K562 (cell line): ENCODE results near the gene MVK. TPM values are rescaled to one million over a fixed set of nuclear protein-coding genes. Genes with fewer than 3 reads are reported as not detected.

ENCODE experiments used
- ATAC-seq: fragments of 200-7000 bp; cut with Tn5 transposase; 3 replicates; pipeline ENCODE4 v1.9.1; 2020; ENCODE audit warnings: moderate library complexity
- BruUV-seq: library from RNA; stranded (reverse); fragments of 400-500 nt; replicated peaks from 2 replicates; lab custom pipeline; 2021; lab: Mats Ljungman, UMichigan
- CTCF ChIA-PET: fragments of 300-600 bp; formaldehyde crosslinking; extraction: SDS; loops from one replicate; lab custom pipeline; 2021; ENCODE audit warnings: low intra/inter-chr PET ratio; lab: Yijun Ruan, JAX
- POLR2A ChIA-PET: fragments of 300-600, 350-650 bp; sonication (Branson Sonifier 250); formaldehyde crosslinking; extraction: SDS; loops from one replicate; lab custom pipeline; 2021; ENCODE audit warnings: antibody characterized with exemption, inconsistent platforms; lab: Yijun Ruan, JAX
- DNase-seq, 4 experiments: peaks; one replicate each; pipeline versions ENCODE4 v3.0.0 to v3.0.0-alpha.2; 2011 to 2018; ENCODE audit warnings: low spot score in 3 of 4, mixed read lengths in 3 of 4; ENCODE audit errors: extremely low read depth in 1 of 4
- FAIRE-seq: peaks from 2 replicates; lab custom pipeline; 2011; peaks lifted over from hg19 to GRCh38; lab: Jason Lieb, UNC
- H2AFZ ChIP-seq: 2 replicates; pipeline ENCODE4 v1.6.0; 2011; ENCODE audit warnings: low read depth, low read length, control low read depth, inconsistent platforms
- H3K27ac ChIP-seq: fragments of 200-600 bp; 3 replicates; pipeline ENCODE4 v1.8.0; 2011; ENCODE audit warnings: low read depth, mild to moderate bottlenecking, control low read depth, inconsistent platforms, low read length, moderate library complexity, mixed read lengths; ENCODE audit errors: extremely low read depth
- H3K27me3 ChIP-seq, 2 experiments: fragments of 300-600 bp in 1 of 2; 2 replicates in 1 of 2; 3 replicates in 1 of 2; pipeline versions ENCODE4 v1.6.0 to v1.8.0; 2011; ENCODE audit warnings: inconsistent platforms in 2 of 2, low read length in 2 of 2, mild to moderate bottlenecking in 1 of 2, mixed read lengths in 1 of 2, moderate library complexity in 1 of 2; ENCODE audit not compliant: control insufficient read depth in 2 of 2, insufficient read depth in 2 of 2
- H3K36me3 ChIP-seq: fragments of 300-600 bp; 3 replicates; pipeline ENCODE4 v1.8.0; 2011; ENCODE audit warnings: mild to moderate bottlenecking, low read length, inconsistent platforms; ENCODE audit not compliant: control insufficient read depth, insufficient read depth
- H3K4me1 ChIP-seq, 2 experiments: fragments of 200-600 bp in 1 of 2; replicated peaks in 1 of 2; 2 replicates in 1 of 2; 3 replicates in 1 of 2; pipeline versions ENCODE4 v1.5.1 to v1.8.0; 2011; ENCODE audit warnings: inconsistent platforms in 2 of 2, low read length in 2 of 2, mild to moderate bottlenecking in 1 of 2, mixed read lengths in 1 of 2, moderate library complexity in 1 of 2; ENCODE audit not compliant: control insufficient read depth in 2 of 2, insufficient read depth in 2 of 2
- H3K4me2 ChIP-seq: 2 replicates; pipeline ENCODE4 v1.6.1; 2011; ENCODE audit warnings: low read length, control low read depth, inconsistent platforms, mixed read lengths; ENCODE audit not compliant: insufficient read depth
- H3K4me3 ChIP-seq: fragments of 200-600 bp; sonication (generic), shearing (Covaris generic); 2 replicates; pipeline ENCODE4 v1.5.1; 2016; ENCODE audit warnings: control low read depth, inconsistent platforms
- H3K79me2 ChIP-seq: fragments of 200-600 bp; 3 replicates; pipeline ENCODE4 v1.8.0; 2011; ENCODE audit warnings: low read length, inconsistent platforms; ENCODE audit not compliant: control insufficient read depth, insufficient read depth
- H3K9ac ChIP-seq, 2 experiments: 2 replicates each; pipeline versions ENCODE4 v1.6.0 to v1.6.1; 2011; ENCODE audit warnings: low read depth in 2 of 2, low read length in 2 of 2, control low read depth in 1 of 2, inconsistent platforms in 1 of 2, mild to moderate bottlenecking in 1 of 2, mixed read lengths in 1 of 2; ENCODE audit not compliant: insufficient read depth in 1 of 2
- H3K9me1 ChIP-seq: one replicate; pipeline ENCODE4 v1.6.0; 2011; ENCODE audit warnings: inconsistent platforms, mild to moderate bottlenecking, low read length, moderate library complexity; ENCODE audit not compliant: control insufficient read depth, insufficient read depth
- H3K9me3 ChIP-seq: replicated peaks from 2 replicates; pipeline ENCODE4 v1.5.1; 2011; ENCODE audit warnings: low read depth, low read length, inconsistent platforms; ENCODE audit not compliant: control insufficient read depth, insufficient read depth
- H4K20me1 ChIP-seq: replicated peaks from 2 replicates; pipeline ENCODE4 v1.6.1; 2011; ENCODE audit warnings: low read length, inconsistent platforms, mixed read lengths; ENCODE audit not compliant: control insufficient read depth, insufficient read depth
- CREB1 ChIP-seq, 2 experiments: sonication (generic) in 1 of 2; formaldehyde crosslinking in 1 of 2; IDR thresholded peaks; 2 replicates each; pipeline versions ENCODE4 v1.6.1 to v1.8.0; 2012 to 2022; ENCODE audit warnings: inconsistent platforms in 1 of 2, mild to moderate bottlenecking in 1 of 2, missing genetic modification reagents in 1 of 2, moderate library complexity in 1 of 2
- CREM ChIP-seq: IDR thresholded peaks from 2 replicates; pipeline ENCODE4 v1.6.1; 2014; ENCODE audit warnings: antibody characterized with exemption, low read depth
- MECOM ChIP-seq: fragments of 250-450 bp; sonication (Bioruptor Pico); IDR thresholded peaks from 2 replicates; pipeline ENCODE4 v1.8.0; 2022; ENCODE audit warnings: inconsistent platforms
- MTA1 ChIP-seq: fragments of 450-650 bp; IDR thresholded peaks from 2 replicates; pipeline ENCODE4 v1.6.1; 2017; ENCODE audit warnings: borderline replicate concordance
- NCOR1 ChIP-seq: fragments of 450-650 bp; IDR thresholded peaks from 2 replicates; pipeline ENCODE4 v1.6.1; 2016; ENCODE audit warnings: mild to moderate bottlenecking, moderate library complexity
- NRF1 ChIP-seq, 2 experiments: fragments of 450-650 bp; IDR thresholded peaks in 1 of 2; conservative IDR thresholded peaks in 1 of 2; 2 replicates each; pipeline ENCODE4 v1.6.1; 2014; ENCODE audit warnings: mild to moderate bottlenecking in 2 of 2
- RBM25 ChIP-seq: fragments of 200-400 bp; formaldehyde crosslinking; IDR thresholded peaks from 2 replicates; pipeline ENCODE4 v1.6.1; 2018; ENCODE audit warnings: low read length, low read depth, moderate library complexity; ENCODE audit not compliant: severe bottlenecking
- RCOR1 ChIP-seq, 2 experiments: IDR thresholded peaks; 2 replicates each; pipeline ENCODE4 v1.6.1; 2012; ENCODE audit warnings: low read depth in 2 of 2, low read length in 2 of 2, borderline replicate concordance in 1 of 2, improper control_type of control experiment in 1 of 2
- ZBTB8A ChIP-seq: fragments of 450-650 bp; IDR thresholded peaks from 2 replicates; pipeline ENCODE4 v1.6.1; 2018; ENCODE audit warnings: mild to moderate bottlenecking, moderate library complexity; ENCODE audit not compliant: partially characterized antibody
- WGBS: fragments of 100-300 bp; shearing (Covaris generic); methylation state at CpG from one replicate; pipeline ENCODE4 v1.1.6; 2016; ENCODE audit warnings: low coverage, mixed read lengths; ENCODE audit not compliant: insufficient coverage; ENCODE audit errors: missing lambda C conversion rate; 5-methylcytosine and 5-hydroxymethylcytosine counted together
- in situ Hi-C: fragments of 300-500 bp; cut with MboI; formaldehyde crosslinking; loops from 4 replicates; pipeline ENCODE4 v1.15.0; 2018; ENCODE audit warnings: inconsistent platforms, mixed read lengths
- intact Hi-C: fragments of 100-400 bp; cut with micrococcal nuclease; formaldehyde crosslinking; loops from 2 replicates; pipeline ENCODE4 v1.14.2; 2022
- polyA plus RNA-seq, 8 experiments: library from polyadenylated mRNA; depleted of rRNA in 4 of 8; stranded (reverse) in 5 of 8; unstranded in 3 of 8; fragments of >200 nt; fragmentation: Nextera tagmentation in 2 of 8; fragmentation: Illumina TruSeq in 1 of 8; extraction: Ambion mirVana in 2 of 8; extraction: Trizol in 1 of 8; gene quantifications; 2 replicates each; pipeline versions ENCODE4 v1.2.1 to v1.2.3, GENCODE V29; 2011 to 2014; ENCODE audit warnings: inconsistent platforms in 1 of 8, missing spikeins in 1 of 8
- total RNA-seq, 7 experiments: library from RNA; depleted of rRNA in 6 of 7; stranded (reverse); fragments of >200 nt in 6 of 7; fragmentation: Illumina TruSeq in 2 of 7; extraction: Trizol in 2 of 7; gene quantifications; 2 replicates each; pipeline versions ENCODE4 v1.2.1 to v1.2.3, GENCODE V29; 2011 to 2021; ENCODE audit warnings: low replicate concordance in 1 of 7
- TF ChIP-seq, protein P1 (sequence below), 2 experiments: fragments of 450-650 bp; IDR thresholded peaks; 2 replicates each; pipeline ENCODE4 v1.6.1; 2016
- TF ChIP-seq, protein P2 (sequence below): fragments of 250-450 bp; sonication (Bioruptor Pico); IDR thresholded peaks from 2 replicates; pipeline ENCODE4 v1.4.0; 2020
- TF ChIP-seq, protein P3 (sequence below): sonication (generic); formaldehyde crosslinking; IDR thresholded peaks from 2 replicates; pipeline ENCODE4 v1.9.0; 2022; ENCODE audit warnings: mild to moderate bottlenecking, missing genetic modification reagents

Gene MVK
- total and polyA plus RNA-seq, 9 of the 15 experiments (the other 6 are each of a cell fraction or from before 2014, with no cell fraction given), result 0.41 to 33.6 (median 18.8) TPM

DNA sequence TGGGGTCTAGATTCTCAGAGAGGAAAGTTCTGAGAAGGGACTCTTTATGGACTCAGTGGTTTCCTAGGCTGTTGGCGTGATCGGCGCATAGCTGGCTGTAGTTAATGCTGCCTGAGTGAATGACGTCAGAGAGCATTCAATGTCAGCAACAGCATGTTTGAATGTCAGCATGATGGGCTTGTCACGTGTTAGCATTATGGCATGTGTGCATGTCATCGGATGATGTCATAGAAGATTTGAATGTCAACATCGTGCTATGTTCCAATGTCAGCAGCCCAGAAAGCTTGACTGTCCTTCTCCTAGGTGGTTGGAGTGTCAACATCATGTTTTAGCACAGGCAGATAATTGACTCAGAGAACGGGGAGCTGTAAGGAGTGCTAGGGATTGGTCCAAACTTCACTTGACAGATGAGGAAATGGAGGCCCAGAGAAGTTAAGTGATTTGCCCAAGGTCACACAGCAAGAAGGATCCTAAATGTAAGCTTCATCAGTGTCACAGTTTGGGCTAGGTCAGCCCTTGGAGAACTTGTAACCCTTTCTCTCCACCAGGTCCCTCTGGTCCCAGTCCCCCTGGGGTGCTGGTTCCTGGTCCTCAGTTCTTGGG is 45.5 kb downstream of the MVK start:
- DNase-seq, result peak in 1 of 4 experiments; percentile 29
- intact Hi-C loops, result no loop called here
- no peak overlapping the region for H3K4me3 ChIP-seq
- no peaks in the 10 kb centered on the region for H3K36me3 ChIP-seq
- ATAC-seq, result no peak; the same call in 2 of the 3 replicates
- in situ Hi-C loops, result no loop called here
- H3K4me2 ChIP-seq, result no peak overlapping the region
- no peaks in the 10 kb centered on the region for H3K79me2 ChIP-seq
- CTCF ChIA-PET, result no interaction called here
- peaks cover 43 to 66% of the 10 kb centered on the region in 2 experiments; a peak in 4 of 5 replicates for H3K27me3 ChIP-seq
- H3K27ac ChIP-seq, result no peak overlapping the region
- no peaks in the 10 kb centered on the region for H3K9me3 ChIP-seq
- H3K4me1 ChIP-seq, result peaks cover 0 to 3% of the 10 kb centered on the region in 2 experiments; a peak in 1 of 5 replicates
- peaks cover 5% of the 10 kb centered on the region; the same call in 1 of the 2 replicates for H4K20me1 ChIP-seq
- 5% methylated on average over 8 of the region's 8 CpGs for WGBS
- H2AFZ ChIP-seq, result no peak overlapping the region
- POLR2A ChIA-PET, result interaction anchor here (1.1 kb wide), 1 partner anchor 17 kb away, joined by 6 read pairs; no protein-coding TSS in a partner anchor
- no peaks in the 10 kb centered on the region for H3K9me1 ChIP-seq
- H3K9ac ChIP-seq, result no peak overlapping the region
- peak; percentile 26 for FAIRE-seq
- no TSS peak for BruUV-seq
- TF ChIP-seq RCOR1 (IDR thresholded peaks at IDR 0.05; ENCODE audit: borderline replicate concordance in 1 of 2, low read depth in 2 of 2, low read length in 2 of 2) (0 out of 4 replicates have a peak, but pooled peaks of 1 of the 2 experiments have one; percentile 19), NCOR1 (no peak), RBM25 (peak; percentile 96), MECOM (CRISPR knock-in tag) (no peak), CREM (peak; percentile 89), MTA1 (no peak), NRF1 (conservative IDR thresholded peaks at IDR 0.05 in 1 of 2, IDR thresholded peaks at IDR 0.05 in 1 of 2) (peak; percentile 8 to 40; a peak in 2 of 4 replicates), CREB1 (IDR thresholded peaks at IDR 0.05) (peak; percentile 91), CREB1 (CRISPR knock-in tag; IDR thresholded peaks at IDR 0.05) (peak; percentile 91), ZBTB8A (no peak)
- TF ChIP-seq, protein P1, sequence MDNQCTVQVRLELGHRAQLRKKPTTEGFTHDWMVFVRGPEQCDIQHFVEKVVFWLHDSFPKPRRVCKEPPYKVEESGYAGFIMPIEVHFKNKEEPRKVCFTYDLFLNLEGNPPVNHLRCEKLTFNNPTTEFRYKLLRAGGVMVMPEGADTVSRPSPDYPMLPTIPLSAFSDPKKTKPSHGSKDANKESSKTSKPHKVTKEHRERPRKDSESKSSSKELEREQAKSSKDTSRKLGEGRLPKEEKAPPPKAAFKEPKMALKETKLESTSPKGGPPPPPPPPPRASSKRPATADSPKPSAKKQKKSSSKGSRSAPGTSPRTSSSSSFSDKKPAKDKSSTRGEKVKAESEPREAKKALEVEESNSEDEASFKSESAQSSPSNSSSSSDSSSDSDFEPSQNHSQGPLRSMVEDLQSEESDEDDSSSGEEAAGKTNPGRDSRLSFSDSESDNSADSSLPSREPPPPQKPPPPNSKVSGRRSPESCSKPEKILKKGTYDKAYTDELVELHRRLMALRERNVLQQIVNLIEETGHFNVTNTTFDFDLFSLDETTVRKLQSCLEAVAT (IDR thresholded peaks at IDR 0.05), result no peak
- TF ChIP-seq, protein P2, sequence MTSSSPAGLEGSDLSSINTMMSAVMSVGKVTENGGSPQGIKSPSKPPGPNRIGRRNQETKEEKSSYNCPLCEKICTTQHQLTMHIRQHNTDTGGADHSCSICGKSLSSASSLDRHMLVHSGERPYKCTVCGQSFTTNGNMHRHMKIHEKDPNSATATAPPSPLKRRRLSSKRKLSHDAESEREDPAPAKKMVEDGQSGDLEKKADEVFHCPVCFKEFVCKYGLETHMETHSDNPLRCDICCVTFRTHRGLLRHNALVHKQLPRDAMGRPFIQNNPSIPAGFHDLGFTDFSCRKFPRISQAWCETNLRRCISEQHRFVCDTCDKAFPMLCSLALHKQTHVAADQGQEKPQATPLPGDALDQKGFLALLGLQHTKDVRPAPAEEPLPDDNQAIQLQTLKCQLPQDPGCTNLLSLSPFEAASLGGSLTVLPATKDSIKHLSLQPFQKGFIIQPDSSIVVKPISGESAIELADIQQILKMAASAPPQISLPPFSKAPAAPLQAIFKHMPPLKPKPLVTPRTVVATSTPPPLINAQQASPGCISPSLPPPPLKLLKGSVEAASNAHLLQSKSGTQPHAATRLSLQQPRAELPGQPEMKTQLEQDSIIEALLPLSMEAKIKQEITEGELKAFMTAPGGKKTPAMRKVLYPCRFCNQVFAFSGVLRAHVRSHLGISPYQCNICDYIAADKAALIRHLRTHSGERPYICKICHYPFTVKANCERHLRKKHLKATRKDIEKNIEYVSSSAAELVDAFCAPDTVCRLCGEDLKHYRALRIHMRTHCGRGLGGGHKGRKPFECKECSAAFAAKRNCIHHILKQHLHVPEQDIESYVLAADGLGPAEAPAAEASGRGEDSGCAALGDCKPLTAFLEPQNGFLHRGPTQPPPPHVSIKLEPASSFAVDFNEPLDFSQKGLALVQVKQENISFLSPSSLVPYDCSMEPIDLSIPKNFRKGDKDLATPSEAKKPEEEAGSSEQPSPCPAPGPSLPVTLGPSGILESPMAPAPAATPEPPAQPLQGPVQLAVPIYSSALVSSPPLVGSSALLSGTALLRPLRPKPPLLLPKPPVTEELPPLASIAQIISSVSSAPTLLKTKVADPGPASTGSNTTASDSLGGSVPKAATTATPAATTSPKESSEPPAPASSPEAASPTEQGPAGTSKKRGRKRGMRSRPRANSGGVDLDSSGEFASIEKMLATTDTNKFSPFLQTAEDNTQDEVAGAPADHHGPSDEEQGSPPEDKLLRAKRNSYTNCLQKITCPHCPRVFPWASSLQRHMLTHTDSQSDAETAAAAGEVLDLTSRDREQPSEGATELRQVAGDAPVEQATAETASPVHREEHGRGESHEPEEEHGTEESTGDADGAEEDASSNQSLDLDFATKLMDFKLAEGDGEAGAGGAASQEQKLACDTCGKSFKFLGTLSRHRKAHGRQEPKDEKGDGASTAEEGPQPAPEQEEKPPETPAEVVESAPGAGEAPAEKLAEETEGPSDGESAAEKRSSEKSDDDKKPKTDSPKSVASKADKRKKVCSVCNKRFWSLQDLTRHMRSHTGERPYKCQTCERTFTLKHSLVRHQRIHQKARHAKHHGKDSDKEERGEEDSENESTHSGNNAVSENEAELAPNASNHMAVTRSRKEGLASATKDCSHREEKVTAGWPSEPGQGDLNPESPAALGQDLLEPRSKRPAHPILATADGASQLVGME (CRISPR knock-in tag), result no peak
- TF ChIP-seq, protein P3, sequence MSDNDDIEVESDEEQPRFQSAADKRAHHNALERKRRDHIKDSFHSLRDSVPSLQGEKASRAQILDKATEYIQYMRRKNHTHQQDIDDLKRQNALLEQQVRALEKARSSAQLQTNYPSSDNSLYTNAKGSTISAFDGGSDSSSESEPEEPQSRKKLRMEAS (CRISPR knock-in tag), result peak; percentile 57
